C4-2B (cell line): Measurements from ENCODE around the gene EMID1.

ENCODE experiments used
- ZFX ChIP-seq: fragments of 450-650 bp; IDR thresholded peaks from 2 replicates; pipeline ENCODE4 v1.6.1; 2017
- TF ChIP-seq, protein P1 (sequence below): fragments of 450-650 bp; conservative IDR thresholded peaks from 2 replicates; pipeline ENCODE4 v1.5.1; 2017; ENCODE audit warnings: mild to moderate bottlenecking

DNA sequence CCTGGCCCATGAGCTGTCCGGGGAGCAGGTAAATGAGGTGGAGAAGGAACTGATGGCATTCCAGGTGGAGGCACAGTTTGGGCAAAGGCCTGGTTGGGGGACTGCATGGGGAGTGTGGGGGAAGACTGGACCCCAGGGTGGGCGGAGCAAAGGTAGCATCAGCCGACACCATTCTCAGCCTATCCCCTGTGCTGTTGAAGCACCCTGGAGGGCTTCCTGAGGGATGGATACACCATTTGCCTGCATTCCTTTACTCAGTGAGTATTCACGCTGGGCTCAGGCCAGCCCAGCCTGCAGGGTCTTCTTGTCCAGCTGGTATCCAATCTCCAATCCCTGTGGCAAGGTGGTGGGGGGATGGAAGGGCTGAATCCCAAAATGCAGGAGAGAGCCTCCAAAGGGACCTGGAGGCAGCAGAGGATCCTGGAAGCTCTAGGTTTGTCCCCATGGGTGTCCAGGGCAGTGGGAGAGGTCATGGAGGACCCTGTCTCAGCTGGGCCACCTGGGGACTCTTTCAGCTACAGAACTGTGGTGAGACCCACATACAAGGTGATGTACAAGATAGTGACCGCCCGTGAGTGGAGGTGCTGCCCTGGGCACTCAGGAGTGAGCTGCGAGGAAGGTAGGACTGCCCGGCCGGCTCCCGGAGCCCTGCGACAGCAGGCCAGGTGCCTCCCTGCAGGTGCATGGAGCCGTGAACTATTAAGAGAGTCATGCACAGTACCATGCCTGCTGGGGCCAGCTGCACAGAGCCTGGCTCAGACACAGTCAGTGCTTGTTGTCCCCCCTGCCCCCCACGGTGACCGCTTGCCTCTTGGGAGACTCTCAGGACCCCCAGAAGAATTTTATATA, 9.5 kb downstream of the EMID1 start:
- TF ChIP-seq, protein P1, sequence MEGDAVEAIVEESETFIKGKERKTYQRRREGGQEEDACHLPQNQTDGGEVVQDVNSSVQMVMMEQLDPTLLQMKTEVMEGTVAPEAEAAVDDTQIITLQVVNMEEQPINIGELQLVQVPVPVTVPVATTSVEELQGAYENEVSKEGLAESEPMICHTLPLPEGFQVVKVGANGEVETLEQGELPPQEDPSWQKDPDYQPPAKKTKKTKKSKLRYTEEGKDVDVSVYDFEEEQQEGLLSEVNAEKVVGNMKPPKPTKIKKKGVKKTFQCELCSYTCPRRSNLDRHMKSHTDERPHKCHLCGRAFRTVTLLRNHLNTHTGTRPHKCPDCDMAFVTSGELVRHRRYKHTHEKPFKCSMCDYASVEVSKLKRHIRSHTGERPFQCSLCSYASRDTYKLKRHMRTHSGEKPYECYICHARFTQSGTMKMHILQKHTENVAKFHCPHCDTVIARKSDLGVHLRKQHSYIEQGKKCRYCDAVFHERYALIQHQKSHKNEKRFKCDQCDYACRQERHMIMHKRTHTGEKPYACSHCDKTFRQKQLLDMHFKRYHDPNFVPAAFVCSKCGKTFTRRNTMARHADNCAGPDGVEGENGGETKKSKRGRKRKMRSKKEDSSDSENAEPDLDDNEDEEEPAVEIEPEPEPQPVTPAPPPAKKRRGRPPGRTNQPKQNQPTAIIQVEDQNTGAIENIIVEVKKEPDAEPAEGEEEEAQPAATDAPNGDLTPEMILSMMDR, result no peak
- no peak for TF ChIP-seq ZFX
